Ishikawa (cell line): ENCODE data around the gene ZNF287.
A peak's percentile ranks its signal among the peaks of the same experiment; 100 is the strongest.

ENCODE experiments used
- CEBPB ChIP-seq: IDR thresholded peaks from 2 replicates; pipeline ENCODE4 v1.6.1; 2012
- CREB1 ChIP-seq: IDR thresholded peaks from 2 replicates; pipeline ENCODE4 v1.6.1; 2012; ENCODE audit warnings: low read depth
- EGR1 ChIP-seq: IDR thresholded peaks from 2 replicates; pipeline ENCODE4 v1.6.1; 2012
- EP300 ChIP-seq: IDR thresholded peaks from 2 replicates; pipeline ENCODE4 v1.6.1; 2012; ENCODE audit warnings: borderline replicate concordance
- FOXM1 ChIP-seq: IDR thresholded peaks from 2 replicates; pipeline ENCODE4 v1.6.1; 2012; ENCODE audit warnings: low read depth, borderline replicate concordance
- NFIC ChIP-seq: IDR thresholded peaks from 2 replicates; pipeline ENCODE4 v1.6.1; 2012
- RAD21 ChIP-seq: IDR thresholded peaks from 2 replicates; pipeline ENCODE4 v1.6.1; 2012; ENCODE audit warnings: low read depth
- TAF1 ChIP-seq: IDR thresholded peaks from 2 replicates; pipeline ENCODE4 v1.6.1; 2012; ENCODE audit warnings: low read depth, mild to moderate bottlenecking
- TCF12 ChIP-seq: IDR thresholded peaks from 2 replicates; pipeline ENCODE4 v1.6.1; 2012; ENCODE audit warnings: low read depth
- TEAD4 ChIP-seq: IDR thresholded peaks from 2 replicates; pipeline ENCODE4 v1.6.1; 2012
- YY1 ChIP-seq: IDR thresholded peaks from 2 replicates; pipeline ENCODE4 v1.6.1; 2012; ENCODE audit warnings: low read depth
- ZBTB7A ChIP-seq: IDR thresholded peaks from 2 replicates; pipeline ENCODE4 v1.6.1; 2012; ENCODE audit warnings: low read depth
- TF ChIP-seq, protein P1 (sequence below): IDR thresholded peaks from 2 replicates; pipeline ENCODE4 v1.6.1; 2012
- TF ChIP-seq, protein P2 (sequence below): IDR thresholded peaks from 2 replicates; pipeline ENCODE4 v1.6.1; 2012
- TF ChIP-seq, protein P3 (sequence below): IDR thresholded peaks from 2 replicates; pipeline ENCODE4 v1.6.1; 2012; ENCODE audit warnings: low read depth, mild to moderate bottlenecking

Gene ZNF287

DNA sequence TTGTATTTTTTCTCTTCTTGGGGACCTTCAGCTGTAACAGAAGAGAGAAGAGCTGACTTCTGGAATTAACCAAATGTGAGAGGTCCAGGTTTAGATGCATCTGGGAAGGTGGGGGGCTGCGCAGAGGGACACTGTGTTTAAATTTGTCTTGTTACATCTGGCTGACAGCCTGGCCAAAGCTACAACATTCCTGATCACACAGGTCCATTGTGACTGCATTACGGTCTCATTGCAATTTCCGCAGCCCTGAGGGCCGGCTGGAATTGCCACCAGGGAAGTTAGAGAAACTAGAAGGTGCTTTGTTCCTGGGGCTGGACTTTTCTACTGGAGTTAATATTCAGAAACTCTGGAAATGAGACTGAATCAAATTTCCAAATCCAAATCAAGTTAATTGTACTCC lies 39.1 kb downstream of the ZNF287 start:
- TF ChIP-seq EGR1 (no peak), TCF12 (no peak), CEBPB (no peak), FOXM1 (no peak), TEAD4 (no peak), CREB1 (no peak), ZBTB7A (no peak), TAF1 (no peak), YY1 (no peak), NFIC (no peak), EP300 (no peak), RAD21 (no peak)
- TF ChIP-seq, protein P1, sequence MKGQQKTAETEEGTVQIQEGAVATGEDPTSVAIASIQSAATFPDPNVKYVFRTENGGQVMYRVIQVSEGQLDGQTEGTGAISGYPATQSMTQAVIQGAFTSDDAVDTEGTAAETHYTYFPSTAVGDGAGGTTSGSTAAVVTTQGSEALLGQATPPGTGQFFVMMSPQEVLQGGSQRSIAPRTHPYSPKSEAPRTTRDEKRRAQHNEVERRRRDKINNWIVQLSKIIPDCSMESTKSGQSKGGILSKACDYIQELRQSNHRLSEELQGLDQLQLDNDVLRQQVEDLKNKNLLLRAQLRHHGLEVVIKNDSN, result no peak
- TF ChIP-seq, protein P2, sequence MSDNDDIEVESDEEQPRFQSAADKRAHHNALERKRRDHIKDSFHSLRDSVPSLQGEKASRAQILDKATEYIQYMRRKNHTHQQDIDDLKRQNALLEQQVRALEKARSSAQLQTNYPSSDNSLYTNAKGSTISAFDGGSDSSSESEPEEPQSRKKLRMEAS, result no peak
- TF ChIP-seq, protein P3, sequence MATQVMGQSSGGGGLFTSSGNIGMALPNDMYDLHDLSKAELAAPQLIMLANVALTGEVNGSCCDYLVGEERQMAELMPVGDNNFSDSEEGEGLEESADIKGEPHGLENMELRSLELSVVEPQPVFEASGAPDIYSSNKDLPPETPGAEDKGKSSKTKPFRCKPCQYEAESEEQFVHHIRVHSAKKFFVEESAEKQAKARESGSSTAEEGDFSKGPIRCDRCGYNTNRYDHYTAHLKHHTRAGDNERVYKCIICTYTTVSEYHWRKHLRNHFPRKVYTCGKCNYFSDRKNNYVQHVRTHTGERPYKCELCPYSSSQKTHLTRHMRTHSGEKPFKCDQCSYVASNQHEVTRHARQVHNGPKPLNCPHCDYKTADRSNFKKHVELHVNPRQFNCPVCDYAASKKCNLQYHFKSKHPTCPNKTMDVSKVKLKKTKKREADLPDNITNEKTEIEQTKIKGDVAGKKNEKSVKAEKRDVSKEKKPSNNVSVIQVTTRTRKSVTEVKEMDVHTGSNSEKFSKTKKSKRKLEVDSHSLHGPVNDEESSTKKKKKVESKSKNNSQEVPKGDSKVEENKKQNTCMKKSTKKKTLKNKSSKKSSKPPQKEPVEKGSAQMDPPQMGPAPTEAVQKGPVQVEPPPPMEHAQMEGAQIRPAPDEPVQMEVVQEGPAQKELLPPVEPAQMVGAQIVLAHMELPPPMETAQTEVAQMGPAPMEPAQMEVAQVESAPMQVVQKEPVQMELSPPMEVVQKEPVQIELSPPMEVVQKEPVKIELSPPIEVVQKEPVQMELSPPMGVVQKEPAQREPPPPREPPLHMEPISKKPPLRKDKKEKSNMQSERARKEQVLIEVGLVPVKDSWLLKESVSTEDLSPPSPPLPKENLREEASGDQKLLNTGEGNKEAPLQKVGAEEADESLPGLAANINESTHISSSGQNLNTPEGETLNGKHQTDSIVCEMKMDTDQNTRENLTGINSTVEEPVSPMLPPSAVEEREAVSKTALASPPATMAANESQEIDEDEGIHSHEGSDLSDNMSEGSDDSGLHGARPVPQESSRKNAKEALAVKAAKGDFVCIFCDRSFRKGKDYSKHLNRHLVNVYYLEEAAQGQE, result no peak

DNA sequence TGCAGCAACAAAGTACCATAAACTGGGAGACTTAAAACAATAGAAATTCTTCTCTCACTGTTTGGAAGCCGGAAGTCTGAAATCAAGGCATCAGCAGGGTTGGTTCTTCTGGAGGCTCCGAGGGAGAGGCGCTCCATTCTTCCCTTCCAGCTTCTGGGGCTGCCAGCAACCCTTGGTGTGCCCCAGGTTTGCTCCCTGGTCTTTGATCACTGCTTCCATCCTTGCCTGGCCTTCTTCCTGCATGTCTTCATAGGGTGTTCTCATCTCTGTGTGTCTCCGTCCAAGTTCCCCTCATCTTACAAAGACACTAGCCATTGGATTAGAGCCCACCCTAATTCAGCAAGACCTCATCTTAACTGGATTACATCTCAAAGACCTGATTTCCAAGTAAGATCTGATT lies 41.7 kb downstream of the ZNF287 start:
- TF ChIP-seq TCF12, result no peak
- TF ChIP-seq CREB1, result no peak
- TF ChIP-seq, protein P2, result no peak
- TF ChIP-seq, protein P3, result no peak
- no peak for TF ChIP-seq EGR1
- TF ChIP-seq, protein P1, result no peak
- TF ChIP-seq RAD21, result no peak
- TF ChIP-seq TAF1, result no peak
- TF ChIP-seq NFIC, result no peak
- no peak for TF ChIP-seq CEBPB
- no peak for TF ChIP-seq YY1
- no peak for TF ChIP-seq TEAD4
- TF ChIP-seq ZBTB7A, result no peak
- no peak for TF ChIP-seq EP300
- no peak for TF ChIP-seq FOXM1

DNA sequence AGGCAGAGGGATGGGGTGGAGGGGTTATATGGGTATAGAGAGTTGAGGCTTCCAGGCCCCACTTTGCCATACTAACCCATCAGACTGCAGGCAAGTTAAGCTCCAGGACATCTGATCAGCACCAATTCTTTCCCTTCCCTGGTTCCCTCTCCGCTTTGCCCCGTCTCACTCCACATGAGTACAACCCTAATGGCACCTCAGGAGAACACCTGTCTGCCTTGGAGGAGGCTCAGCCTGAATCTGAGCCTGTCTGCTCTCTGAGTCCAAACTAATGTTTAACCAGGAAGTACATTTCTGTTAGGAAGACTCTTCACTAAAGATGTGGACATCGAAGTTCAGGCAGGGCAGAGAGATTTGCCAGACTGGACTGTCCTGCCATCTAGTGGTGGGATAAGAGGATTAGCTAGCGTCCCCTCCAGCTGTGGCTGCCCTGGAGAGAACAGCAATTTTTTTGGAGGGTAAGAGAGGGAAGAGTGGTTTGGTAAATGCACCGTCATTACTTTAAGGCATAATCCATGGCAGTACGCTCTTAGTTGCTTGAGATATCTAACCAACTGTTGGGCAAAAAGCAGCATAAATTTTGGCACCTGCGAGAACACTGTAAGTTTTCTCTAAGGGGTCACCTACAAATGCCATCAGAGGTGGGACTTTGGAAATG lies 47.8 kb downstream of the ZNF287 start:
- TF ChIP-seq EP300 (no peak), RAD21 (peak; percentile 98)

DNA sequence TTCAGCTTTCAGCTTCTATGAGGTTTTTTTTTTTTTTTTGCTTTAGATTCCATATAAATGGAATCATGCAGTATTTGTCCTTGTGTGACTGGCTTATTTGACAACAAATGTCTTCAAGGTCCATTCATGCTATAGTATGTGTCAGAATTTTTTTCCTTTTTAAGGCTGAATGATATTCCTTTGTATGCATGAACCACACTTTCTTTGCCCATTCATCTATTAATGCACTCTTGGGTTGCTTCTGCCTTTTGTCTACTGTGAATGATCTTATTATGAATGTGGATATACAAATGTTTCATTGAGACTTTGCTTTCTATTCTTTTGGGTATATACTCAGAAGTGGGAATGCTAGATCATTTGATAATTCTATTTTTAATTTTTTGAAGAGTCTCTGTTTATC lies 50.0 kb downstream of the ZNF287 start:
- TF ChIP-seq TAF1 (no peak), EGR1 (no peak), TCF12 (no peak), RAD21 (no peak), TEAD4 (no peak), YY1 (no peak)

DNA sequence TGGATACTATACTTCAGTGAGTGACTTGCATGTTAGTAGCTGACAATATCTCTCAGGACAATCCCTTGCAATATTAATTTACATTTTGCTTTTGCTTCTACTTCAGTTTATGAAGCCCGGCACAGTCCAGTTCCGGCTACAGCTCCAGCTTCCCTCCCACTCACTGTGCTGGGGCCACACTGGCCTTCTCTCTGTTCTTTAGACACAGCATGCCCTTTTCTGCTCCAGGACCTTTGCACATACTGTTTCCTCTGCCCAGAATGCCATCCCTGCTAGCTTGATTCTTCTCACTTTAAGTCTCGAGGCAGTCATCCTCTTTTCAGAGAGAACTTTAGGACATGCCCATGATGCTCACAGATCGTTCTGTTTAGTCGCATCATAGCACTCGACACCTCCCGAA lies 51.5 kb downstream of the ZNF287 start:
- TF ChIP-seq EP300 (no peak), CEBPB (no peak), EGR1 (no peak), TEAD4 (no peak)
- TF ChIP-seq, protein P2, result no peak
- TF ChIP-seq, protein P1, result no peak
- TF ChIP-seq, protein P3, result no peak
